NK-92 treated with Interleukin-12 subunit alpha and Interleukin-12 subunit beta, amount 100 ng/mL, for 24 hours (cell line): ENCODE measurements around the gene ENTR1.

Source experiments
- DNase-seq: peaks from one replicate; lab custom pipeline; 2025; lab: John Stamatoyannopoulos, UW

ENTR1 gene

GRCh38 chr9:136396219-136396515 is 14.2 kb downstream of the ENTR1 start:
- DNase-seq, result no peak

GRCh38 chr9:136395345-136396218 is 14.8 kb downstream of the ENTR1 start:
- DNase-seq, result no peak

- DNase-seq, result no peak
These were observed 15.4 kb downstream of the ENTR1 start for GRCh38 chr9:136395020-136395340.

- no peak for DNase-seq
These were observed 15.9 kb downstream of the ENTR1 start for GRCh38 chr9:136394312-136395019.

- no peak for DNase-seq
These were observed 16.9 kb downstream of the ENTR1 start for GRCh38 chr9:136393531-136393930.

- no peak for DNase-seq
These were observed 17.6 kb downstream of the ENTR1 start for GRCh38 chr9:136392538-136393449.

- DNase-seq, result no peak
These were observed 18.5 kb downstream of the ENTR1 start for GRCh38 chr9:136391737-136392537.

- DNase-seq, result no peak
These were observed 21.0 kb downstream of the ENTR1 start for GRCh38 chr9:136389396-136389795.

GRCh38 chr9:136387217-136387616 is 23.2 kb downstream of the ENTR1 start:
- DNase-seq, result no peak

GRCh38 chr9:136386018-136386417 is 24.4 kb downstream of the ENTR1 start:
- no peak for DNase-seq

- DNase-seq, result no peak
These were observed 25.4 kb downstream of the ENTR1 start for GRCh38 chr9:136385015-136385414.

- DNase-seq, result no peak
These were observed 27.0 kb downstream of the ENTR1 start for GRCh38 chr9:136383436-136383835.

- no peak for DNase-seq
These were observed 28.4 kb downstream of the ENTR1 start for GRCh38 chr9:136381966-136382513.

- DNase-seq, result no peak
These were observed 29.1 kb downstream of the ENTR1 start for GRCh38 chr9:136381311-136381710.

GRCh38 chr9:136380381-136380780 is 30.0 kb downstream of the ENTR1 start:
- no peak for DNase-seq

GRCh38 chr9:136379891-136380290 is 30.5 kb downstream of the ENTR1 start:
- no peak for DNase-seq

GRCh38 chr9:136379401-136379800 is 31.0 kb downstream of the ENTR1 start:
- DNase-seq, result no peak

- DNase-seq, result no peak
These were observed 31.5 kb downstream of the ENTR1 start for GRCh38 chr9:136379003-136379287.

- DNase-seq, result no peak
These were observed 32.0 kb downstream of the ENTR1 start for GRCh38 chr9:136378170-136379002.

- no peak for DNase-seq
These were observed 32.9 kb downstream of the ENTR1 start for GRCh38 chr9:136377341-136378169.
